GM19438 (cell line): ENCODE data around the gene ST8SIA2.
"Not testable (repeated sequence)": the region's sequence is repeated elsewhere in the genome, so short reads cannot be mapped to it uniquely, and the experiment has no call there.

Source experiments
- ATAC-seq: cut with Tn5 transposase; IDR thresholded peaks from one replicate; pipeline ENCODE4 v1.9.1; 2021; ENCODE audit warnings: low read depth; ENCODE audit not compliant: unreplicated experiment

The ST8SIA2 gene

DNA sequence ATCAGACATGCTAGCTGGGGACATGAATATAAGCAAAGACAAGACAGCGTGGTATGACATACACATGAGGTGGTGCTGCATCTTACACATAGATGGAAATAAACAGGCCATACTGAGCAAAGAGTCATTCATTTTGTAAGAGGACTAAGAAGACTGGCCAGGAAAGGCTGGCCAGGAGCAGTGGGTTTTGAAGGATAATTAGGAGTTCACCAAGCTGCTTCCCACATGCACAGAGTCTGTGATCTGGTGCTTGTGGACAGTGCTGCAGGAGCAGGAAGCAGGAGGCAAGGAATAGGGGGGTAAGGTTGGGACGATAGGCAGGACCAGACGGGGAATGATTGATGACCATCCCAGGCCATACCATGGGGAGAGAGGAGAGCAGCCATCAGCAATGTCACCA lies 41.5 kb downstream of the ST8SIA2 start:
- ATAC-seq = no peak

DNA sequence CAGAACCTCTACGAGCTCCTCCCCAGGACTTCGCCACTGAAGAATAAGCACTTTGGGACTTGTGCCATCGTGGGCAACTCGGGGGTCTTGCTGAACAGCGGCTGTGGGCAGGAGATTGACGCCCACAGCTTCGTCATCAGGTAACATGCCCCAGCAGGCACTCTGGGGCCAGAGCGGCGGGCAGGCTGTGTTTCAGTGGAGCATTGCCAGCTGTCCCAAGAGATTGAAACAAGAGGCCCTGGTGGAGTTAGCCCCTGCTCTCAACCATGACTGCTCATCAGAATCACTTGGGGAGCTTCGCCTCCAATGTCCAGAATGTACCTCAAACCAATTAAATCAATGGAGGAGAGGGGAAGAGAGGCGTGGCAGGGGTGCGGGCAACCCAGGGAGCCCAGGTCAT lies 44.8 kb downstream of the ST8SIA2 start:
- no peak for ATAC-seq

DNA sequence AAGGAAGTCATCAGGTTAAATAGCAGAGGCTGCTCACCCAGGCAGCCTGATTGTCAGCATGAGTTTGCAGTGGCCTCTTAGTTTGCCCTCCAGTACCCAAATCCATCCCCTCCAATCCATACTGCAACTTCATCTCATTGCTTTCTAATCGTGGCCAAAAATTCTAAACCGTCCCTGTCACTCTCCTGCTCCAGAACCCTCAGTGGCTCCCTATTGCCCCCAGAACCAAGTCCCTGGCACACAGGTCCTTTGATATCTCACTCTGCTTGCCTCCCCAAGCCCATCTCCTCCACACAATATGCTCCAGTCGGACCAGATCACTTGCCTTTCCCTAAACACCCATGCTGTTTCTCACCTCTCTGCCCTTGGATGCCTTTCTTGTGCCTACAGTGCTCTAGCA lies 49.7 kb downstream of the ST8SIA2 start:
- ATAC-seq = no peak

DNA sequence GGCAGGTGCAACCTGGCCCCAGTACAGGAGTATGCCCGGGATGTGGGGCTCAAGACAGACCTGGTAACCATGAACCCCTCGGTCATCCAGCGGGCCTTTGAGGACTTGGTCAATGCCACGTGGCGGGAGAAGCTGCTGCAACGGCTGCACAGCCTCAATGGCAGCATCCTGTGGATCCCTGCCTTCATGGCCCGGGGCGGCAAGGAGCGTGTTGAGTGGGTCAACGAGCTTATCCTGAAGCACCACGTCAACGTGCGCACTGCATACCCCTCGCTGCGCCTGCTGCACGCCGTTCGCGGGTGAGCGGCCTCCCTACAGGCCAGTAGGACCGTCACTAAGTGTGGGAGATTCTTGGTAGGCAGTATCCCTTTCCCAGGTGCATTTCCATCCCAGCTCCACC lies 51.0 kb downstream of the ST8SIA2 start:
- no peak for ATAC-seq

DNA sequence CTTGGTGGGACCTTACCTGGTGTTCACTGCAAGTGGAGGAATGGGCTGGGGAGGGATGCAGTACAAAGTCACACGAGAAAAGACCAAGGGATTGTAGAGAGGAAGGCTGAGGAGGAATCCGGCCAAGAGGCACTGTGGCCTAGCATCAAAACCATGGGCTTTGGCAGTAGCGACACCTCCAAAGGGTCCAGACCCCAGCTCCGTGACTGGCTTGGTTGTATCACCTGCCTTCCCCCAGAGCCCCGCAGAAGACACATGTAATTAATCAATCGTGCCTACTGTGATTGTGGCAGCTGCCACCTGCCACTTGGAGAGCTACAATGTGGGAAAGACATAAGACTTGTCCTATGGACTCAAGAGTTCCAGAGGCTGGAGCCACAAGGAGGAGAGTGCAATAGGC lies 54.7 kb downstream of the ST8SIA2 start:
- ATAC-seq = no peak

DNA sequence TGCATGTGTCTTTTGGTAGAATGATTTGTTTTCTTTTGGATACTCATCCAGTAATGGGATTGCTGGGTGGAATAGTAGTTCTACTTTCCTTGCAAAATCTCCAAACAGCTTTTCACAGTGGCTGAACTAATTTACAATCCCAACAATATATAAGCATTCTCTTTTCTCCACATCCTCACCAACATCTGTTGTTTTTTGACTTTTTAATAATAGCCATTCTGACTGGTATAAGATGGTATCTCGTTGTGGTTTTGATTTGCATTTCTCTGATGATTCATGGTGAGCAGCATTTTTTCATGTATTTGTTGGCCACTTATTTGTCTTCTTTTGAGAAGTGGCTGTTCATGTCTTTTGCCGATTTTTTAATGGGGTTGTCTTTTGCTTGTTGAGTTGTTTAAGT lies 55.8 kb downstream of the ST8SIA2 start:
- ATAC-seq = no peak

DNA sequence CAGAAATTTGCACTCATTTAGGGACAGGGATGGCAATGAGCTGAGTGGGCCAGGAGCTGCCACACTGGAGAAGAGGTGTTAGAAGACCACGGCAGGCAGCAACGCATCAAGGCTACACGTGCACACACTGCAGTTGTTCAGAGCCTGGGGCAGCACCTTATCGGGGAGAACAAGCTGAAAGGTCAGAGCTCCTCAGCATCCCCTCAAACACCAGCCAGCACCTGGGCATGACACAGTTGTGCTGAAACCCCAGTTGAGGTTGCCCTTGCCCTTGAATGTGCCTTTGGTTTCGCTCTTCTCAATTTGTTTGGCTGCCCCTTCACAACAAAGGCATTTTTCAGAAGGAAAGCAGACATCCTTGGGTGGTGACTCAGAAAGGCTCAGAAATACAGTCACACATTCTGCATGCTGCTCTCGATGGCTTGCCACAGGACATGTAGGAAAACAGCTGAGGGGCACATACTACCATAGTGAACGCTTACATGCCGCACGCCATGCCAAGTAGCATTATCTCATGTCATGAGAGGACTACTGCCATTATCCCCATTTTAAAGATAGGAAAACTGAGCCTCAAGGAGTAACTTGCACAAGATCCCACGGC lies 57.6 kb downstream of the ST8SIA2 start:
- ATAC-seq = no peak

DNA sequence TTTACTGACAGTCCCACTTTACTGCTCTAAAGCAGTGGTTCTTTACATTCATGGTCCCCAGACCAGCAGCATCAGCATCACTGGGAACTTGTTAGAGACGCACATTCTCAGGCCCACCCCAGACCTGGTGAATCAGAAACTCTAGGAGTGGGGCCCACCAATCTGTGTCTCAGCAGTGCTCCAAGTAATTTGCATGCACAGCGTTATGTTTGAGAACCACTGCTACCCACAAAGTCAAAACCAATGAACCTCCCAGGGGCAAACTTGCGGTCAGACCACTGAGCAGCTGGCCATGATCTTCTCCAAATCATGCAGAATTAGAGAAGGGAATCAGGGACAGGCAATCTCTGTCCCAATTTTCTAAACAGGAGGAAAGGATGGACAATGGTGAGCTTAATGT lies 58.5 kb downstream of the ST8SIA2 start:
- no peak for ATAC-seq

DNA sequence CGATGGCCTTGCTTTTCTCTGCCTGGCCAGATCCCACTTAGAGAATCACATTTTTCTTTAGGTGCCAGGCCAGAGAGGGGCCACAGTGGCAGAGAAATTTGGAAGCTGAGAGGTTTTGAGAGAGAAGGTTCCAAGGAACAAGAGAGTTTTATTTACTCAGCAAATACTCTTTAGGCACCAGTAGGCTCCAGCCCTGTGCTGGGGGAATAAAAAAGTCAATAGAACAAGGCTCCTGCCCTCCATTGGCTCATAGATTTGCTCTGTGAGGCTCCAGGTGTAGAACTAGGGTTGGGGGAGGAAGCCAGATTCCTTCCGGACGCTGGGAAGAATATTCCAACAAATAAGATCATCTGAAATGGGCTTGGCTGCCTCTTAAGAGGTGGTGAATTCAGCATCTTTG lies 59.9 kb downstream of the ST8SIA2 start:
- no peak for ATAC-seq

DNA sequence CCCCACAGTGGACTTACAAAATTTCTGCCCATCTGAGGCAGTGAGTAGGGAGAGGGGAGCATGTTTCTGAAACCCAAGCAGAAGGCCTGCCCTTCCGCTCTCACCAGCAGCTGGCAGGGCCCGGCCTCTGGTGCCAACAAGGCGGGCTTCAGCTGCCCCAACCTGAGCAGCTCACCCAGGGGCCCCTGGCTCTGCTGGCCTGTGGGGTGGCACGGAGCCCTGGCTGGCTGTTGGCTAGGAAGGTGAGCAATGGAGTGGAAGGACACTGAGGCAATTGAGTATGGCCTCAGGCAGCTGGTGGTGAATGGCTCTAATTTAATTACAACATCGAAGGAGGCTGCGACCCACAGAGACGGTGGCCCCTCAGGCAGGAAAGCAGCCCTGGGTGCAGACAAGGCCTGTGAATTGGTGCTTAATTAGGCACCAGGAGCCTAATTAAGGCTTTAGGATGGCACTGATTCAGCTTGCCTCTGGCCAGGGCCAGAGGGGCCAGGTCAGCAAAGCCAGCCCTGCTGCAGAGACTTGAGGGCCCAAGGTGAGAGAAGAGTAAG lies 60.9 kb downstream of the ST8SIA2 start:
- ATAC-seq = no peak

DNA sequence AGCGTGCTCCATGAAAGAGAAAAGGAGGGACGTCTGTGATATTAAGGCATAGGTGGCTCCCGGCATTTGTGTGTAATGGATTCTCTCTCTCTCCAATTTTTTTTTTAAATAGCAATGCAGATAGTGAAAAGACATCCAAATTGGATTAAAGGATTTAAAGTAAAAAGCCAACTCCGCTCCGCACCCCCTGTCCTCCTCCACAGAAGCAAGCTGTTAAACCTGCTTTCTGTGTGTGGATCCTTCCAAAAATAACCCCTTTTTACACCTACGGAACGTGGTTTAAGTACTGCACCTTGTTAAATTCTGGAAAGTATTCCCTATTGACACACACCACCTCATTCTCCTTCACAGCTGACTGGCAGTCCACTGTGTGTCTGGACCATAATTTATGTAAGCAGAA lies 61.6 kb downstream of the ST8SIA2 start:
- no peak for ATAC-seq

DNA sequence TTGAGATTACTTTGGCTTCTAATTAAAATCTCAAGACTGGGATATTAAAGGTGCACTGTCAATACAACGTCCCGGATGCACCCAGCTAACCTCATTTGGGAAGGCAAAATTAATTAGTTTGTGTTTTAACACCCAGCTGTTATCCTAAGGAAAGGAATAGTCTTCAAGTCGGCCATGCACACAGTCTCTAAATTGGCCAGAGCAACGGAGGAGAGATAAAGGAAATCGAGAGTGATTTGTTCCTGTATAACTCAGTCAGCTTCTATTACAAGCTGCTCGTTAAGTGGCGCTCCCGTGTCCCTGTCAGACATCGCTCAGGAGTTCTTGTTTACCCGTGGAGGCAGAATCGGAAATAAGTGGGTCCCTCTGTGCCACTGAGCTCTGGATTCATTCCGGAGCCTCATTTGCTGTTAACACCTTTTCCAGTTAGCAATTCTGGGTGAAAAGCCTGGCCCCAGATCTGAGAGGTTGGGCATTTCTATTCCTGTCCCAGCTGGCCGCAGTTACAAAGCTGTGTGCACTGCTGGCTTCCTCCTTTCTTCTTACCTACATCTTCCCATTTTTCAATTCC lies 63.9 kb downstream of the ST8SIA2 start:
- ATAC-seq = no peak

DNA sequence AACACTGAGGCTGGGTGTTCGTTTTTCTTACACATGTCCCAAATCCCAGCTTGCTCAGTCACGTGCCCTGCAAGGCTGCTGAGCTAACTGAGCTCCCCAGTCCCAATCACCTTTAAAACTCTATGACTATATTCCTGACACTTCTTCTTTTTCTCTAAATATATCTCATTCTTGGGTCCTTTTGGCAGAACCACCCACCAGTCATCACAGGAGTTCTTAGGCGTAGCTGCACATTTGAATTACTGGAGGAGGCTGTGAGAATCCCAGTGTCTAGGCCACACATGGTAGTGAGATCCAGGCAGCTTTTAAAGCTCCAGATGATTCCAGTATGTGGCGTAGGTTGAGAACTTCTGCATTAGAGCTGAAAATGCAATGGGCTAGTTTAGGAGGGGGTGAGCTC lies 66.3 kb downstream of the ST8SIA2 start:
- no peak for ATAC-seq

DNA sequence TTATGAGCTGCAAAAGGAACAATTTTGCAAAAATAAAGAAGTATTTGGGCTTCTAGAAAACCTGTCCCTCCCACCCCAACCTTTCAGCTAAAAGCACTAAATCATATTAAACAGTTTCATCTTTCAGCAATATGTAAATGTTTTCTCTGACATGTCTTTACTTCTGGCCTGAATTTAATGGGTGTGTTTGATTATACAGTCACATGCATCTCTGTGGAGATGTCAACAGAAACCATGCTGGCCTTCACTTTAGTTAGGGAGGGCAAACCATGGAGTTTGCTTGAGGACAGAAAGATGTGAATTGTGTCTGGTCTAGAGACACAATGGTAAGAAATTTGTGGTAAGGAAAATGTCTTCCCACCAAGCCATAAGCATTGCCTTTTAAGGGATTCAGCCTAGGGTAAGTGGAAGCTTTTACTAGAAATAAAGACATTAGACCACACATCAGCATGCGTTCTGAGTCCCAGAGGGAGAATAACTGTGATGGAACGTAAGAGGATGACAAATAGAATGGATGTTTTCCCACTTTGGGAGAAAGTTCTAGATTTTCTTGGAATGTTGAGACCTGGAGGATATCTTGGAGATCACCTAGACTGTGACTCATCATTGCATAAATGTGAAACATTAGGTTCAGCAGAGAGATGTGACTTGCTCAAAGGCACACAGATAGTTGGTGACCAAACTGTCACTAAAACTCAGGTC lies 68.9 kb downstream of the ST8SIA2 start:
- no peak for ATAC-seq

DNA sequence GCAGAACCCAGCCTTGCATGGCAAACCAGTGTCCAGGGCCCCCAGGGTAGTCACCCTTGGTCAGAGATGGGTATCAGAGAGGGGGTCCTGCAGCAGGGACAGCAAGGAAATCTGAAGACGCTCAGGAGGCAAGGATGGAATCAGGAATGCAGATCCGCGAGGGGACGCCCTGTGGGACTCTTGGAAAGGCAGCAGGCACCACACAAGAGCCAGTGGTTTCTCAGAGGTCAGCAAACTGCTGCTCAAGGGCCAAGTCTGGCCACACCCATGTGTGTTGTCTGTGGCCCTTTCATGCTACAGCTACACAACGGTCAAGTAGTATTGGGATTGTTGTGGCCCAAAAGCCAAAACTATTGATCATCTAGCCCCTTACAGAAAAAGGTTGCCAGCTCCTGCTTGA lies 69.7 kb downstream of the ST8SIA2 start:
- no peak for ATAC-seq

DNA sequence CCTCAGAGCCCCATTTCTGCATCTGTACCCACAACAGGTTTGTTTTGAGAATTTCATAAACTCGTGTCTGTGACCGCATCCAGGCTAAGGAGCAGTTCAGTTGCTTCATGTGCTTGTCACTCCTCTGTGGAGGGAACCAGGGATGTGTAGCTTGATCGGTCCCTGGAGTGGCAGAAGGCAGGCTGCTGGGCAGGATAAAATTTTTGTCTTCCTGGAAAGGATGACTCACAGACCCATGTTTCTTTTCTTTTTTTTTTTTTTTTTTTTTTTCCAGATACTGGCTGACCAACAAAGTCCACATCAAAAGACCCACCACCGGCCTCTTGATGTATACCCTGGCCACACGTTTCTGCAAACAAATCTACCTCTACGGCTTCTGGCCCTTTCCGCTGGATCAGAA lies 70.1 kb downstream of the ST8SIA2 start:
- no peak for ATAC-seq

DNA sequence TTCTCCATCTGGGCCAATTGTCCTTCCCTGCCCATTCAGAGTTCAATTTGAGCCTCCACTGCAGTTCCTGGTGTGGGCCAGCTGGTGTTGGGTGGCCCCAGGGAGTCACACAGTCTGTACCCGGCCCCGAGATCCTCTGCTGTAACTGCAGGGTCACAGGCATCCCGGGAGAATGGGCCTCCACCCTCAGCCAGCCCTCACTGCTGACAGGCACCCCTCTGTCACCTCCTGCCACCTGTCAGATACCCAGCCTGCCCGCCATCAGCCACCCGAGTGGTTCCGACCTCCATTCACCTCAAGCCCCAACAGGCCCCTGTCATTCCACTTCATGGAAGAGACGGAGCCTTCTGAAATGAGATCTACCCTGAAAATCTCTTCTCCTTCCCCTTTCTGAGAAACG lies 73.2 kb downstream of the ST8SIA2 start:
- ATAC-seq = no peak

DNA sequence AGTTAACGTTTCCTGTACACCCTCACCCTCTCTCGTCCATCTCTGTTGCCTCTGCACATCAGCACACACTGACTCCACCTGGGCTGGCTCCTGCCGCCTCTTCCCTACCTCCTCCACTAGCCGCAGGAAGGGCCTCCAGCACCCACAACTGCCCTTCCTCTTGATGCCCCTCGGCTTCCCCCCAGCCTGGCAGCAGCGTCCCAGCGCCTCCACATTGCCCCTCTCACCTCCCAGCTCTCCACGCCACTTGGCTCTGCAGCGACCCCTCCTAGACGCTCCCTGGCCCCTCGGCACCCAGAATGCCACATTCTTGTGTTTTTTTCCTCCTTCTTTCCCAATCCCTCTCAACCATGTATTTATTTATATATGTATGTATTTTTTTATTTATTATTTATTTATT lies 73.6 kb downstream of the ST8SIA2 start:
- no peak for ATAC-seq

DNA sequence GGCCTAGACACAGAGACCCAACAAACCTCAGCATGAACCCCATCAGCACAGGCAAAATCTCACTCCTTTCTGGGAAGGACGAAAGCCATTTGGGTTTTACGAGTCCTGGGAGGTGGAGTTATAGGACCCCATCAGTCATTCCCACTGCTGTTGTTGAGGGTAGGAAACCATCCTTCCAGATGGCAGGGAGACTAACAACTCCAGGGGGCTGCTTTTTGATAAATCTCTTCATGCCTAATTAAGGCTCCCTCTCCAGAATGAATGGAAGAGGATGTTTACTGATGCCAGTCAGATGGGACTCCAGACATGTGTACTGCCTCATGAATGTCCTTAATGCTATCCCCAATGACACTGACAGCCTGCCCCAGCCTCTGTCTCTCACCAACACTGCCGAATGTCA lies 75.3 kb downstream of the ST8SIA2 start:
- no peak for ATAC-seq

DNA sequence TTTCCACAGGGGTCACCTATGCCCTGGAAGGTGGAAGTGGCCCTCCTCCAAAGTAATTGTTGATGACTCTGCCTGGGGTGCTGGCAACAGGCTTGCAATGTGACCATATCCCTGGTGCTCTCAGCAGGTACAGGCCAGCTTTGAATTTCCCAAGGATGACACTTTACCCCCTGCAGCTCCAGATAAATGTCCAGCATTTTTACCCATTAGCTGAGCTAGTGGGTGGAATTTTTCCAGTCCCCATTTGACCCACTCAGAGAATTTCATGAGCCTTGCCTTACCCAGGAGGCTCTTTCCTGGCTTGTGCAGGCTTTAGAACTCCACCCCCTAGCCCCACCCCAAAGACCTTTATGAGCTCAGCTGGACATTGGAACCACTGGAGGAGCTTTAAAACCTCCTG lies 77.6 kb downstream of the ST8SIA2 start:
- ATAC-seq = no peak

DNA sequence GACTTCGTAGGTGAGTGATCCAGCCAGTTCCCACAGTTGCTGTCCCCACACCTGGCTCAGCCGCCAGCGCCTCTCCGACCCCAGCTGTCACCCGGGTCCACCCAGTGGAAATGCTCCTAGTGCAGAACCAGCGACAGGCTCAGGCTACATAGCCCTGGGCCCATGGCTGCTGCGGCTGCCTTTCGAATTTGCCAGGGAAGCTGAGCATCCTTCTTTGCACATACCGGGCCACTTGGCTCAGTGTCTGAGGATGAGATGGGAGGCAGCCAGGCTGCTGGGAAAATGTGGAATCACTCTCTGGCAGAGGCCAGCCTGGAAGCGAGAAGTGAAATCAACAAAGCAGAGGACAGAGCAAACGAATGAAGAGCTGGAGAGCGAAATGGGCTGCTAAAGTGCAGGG lies 80.1 kb downstream of the ST8SIA2 start:
- no peak for ATAC-seq

DNA sequence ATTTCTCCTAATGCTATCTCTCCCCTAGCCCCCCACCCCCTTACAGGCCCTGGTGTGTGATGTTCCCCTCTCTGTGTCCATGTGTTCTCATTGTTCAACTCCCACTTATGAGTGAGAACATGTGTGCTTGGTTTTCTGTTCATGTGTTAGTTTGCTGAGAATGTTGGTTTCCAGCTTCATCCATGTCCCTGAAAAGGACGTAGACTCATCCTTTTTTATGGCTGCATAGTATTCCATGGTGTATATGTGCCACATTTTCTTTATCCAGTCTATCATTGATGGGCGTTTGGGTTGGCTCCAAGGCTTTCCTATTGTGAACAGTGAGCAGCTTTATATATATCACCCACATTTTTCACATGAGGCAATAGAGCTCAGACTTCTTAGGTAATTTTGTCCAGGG lies 86.0 kb downstream of the ST8SIA2 start:
- not testable (repeated sequence) for ATAC-seq
